Measurements from ENCODE around the gene ANKRD55. TPM values are rescaled to one million over a fixed set of nuclear protein-coding genes. Genes with fewer than 3 reads are reported as not detected.
A peak's percentile ranks its signal among the peaks of the same experiment; 100 is the strongest.
"Not testable (repeated sequence)": the region's sequence is repeated elsewhere in the genome, so short reads cannot be mapped to it uniquely, and the experiment has no call there.

The ANKRD55 gene
- total RNA-seq, 2 experiments from 2014 or later = 2.2 to 2.6 TPM

DNA sequence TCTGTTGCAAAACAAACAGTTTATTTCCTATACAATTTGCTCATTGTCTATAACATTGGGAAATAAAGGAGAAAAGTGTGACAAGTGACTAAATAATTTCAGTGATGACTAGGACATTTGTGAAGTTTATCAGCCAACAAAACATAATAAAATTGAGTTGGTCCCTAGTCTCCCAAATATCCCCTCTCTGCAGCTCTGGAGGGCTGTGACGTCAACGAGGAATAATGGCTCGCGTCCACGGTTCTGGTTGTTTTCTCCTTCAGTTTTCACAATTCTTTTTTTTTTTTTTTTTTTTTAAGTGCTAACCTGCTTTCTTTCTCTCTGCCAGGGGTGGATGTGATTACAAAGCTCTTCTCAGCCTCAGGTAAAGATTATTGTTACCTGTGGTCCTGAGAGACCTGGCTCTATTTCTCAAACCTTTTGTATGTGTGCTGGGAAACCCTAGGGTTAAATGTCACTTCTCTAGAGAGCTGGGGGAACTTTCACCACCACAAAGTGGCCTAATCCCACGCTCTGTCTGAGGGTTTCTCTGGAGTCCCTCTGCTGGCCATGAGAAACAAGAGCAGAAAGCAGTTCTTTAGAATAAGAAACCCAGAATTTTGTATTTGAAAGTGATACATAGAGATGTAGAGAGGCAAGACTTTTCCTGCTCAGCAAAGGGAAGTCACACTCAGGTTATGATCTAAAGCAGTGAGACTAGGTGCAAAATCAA is 36.2 kb upstream of the ANKRD55 start:
- ChIA-PET POLR2A (no interaction called here), CTCF (interaction anchor here (0.5 to 6.1 kb wide), 9 partner anchors 54 to 630 kb away, joined by 3 to 172 read pairs (median 6); no protein-coding TSS in a partner anchor)
- DNase-seq = peak; percentile 36
- no peak overlapping the region for H3K4me3 Mint-ChIP-seq
- intact Hi-C loops (cut with micrococcal nuclease) = no loop called here
- H3K27ac Mint-ChIP-seq = no peak overlapping the region
- H3K4me1 Mint-ChIP-seq (ENCODE audit: low read depth) = peaks cover 20% of the 10 kb centered on the region
- no peaks in the 10 kb centered on the region for H3K27me3 Mint-ChIP-seq
- H3K36me3 Mint-ChIP-seq = no peaks in the 10 kb centered on the region
- H3K9me3 Mint-ChIP-seq = no peaks in the 10 kb centered on the region

DNA sequence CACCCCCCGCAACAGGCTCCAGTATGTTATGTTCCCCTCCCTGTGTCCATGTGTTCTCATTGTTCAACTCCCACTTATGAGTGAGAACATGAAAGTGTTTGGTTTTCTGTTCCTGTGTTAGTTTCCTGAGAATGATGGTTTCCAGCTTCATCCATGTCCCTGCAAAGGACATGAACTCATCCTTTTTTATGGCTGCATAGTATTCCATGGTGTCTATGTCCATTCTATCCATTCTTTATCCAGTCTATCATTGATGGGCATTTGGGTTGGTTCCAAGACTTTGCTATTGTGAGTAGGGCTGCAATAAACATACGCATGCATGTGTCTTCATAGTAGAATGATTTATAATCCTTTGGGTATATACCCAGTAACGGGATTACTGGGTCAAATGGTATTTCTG is 35.6 kb upstream of the ANKRD55 start:
- POLR2A ChIA-PET; H3K36me3 Mint-ChIP-seq; intact Hi-C loops (cut with micrococcal nuclease); DNase-seq; H3K4me3 Mint-ChIP-seq; H3K27me3 Mint-ChIP-seq; H3K9me3 Mint-ChIP-seq; H3K27ac Mint-ChIP-seq: not testable (repeated sequence)
- CTCF ChIA-PET = interaction anchor here (2.1 to 6.1 kb wide), 4 partner anchors 211 to 569 kb away, joined by 10 to 172 read pairs (median 14); no protein-coding TSS in a partner anchor
- H3K4me1 Mint-ChIP-seq (ENCODE audit: low read depth) = peaks cover 20% of the 10 kb centered on the region

DNA sequence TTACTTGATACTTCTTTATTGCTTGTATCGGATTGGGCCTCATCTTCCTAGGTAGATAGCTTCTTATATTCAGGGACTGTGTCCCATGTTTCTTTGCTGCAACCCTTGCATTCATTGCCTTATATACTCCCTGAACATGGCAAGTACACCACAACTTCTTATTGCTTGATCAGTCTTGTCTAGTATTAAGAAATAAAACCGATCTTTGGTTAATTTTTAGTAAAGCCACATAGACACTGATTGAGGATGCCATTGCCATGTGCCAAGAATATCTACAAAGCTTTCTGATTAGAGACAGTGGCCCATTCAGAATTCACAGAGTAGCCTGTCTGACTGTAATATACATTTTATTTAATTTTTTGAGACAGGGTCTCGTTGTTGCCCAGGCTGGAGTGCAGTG is 34.7 kb upstream of the ANKRD55 start:
- Mint-ChIP-seq H3K4me1 (ENCODE audit: low read depth) (peaks cover 20% of the 10 kb centered on the region), H3K4me3 (no peak overlapping the region), H3K27ac (no peak overlapping the region), H3K36me3 (no peaks in the 10 kb centered on the region), H3K9me3 (no peaks in the 10 kb centered on the region), H3K27me3 (no peaks in the 10 kb centered on the region)
- no peak for DNase-seq
- ChIA-PET POLR2A (no interaction called here), CTCF (interaction anchor here (1.8 to 2.1 kb wide), 2 partner anchors 333 to 570 kb away, joined by 5 to 10 read pairs; no protein-coding TSS in a partner anchor)
- intact Hi-C loops (cut with micrococcal nuclease) = no loop called here

DNA sequence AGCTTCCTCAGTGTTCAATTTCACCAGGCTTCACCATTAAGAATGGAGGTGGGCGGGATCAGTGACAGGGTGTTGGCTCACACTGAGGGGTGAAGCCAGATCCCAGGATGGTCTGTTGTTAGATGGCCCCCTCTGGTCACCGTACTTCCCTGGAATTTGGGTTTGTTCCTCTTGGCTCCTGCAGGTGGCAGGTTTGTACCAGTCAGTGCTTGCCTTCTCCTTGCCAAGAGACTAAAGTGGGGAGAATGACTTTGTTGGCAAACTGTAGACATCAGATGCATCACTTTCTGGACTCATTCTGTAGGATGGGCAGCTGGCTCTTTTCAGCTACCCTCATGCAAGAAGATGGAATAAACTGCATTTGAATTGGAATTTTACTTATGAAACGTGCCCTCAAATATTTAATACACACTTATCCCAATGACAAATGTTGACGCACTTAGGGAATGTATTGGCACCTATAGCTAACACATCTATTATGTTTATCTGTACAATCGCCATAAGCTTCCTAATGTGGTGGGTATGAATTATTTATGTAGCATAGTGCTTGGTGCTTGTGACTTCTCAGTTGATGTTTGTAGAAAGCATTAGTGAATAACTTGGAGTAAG is 31.4 kb upstream of the ANKRD55 start:
- CTCF ChIA-PET = interaction anchor here (0.6 to 4.0 kb wide), 15 partner anchors 8 to 1562 kb away, joined by 3 to 47 read pairs (median 3); no protein-coding TSS in a partner anchor
- Mint-ChIP-seq H3K4me3 (no peak overlapping the region), H3K9me3 (no peaks in the 10 kb centered on the region), H3K36me3 (no peaks in the 10 kb centered on the region), H3K27ac (no peak overlapping the region), H3K27me3 (no peaks in the 10 kb centered on the region), H3K4me1 (ENCODE audit: low read depth) (peaks cover 2% of the 10 kb centered on the region)
- POLR2A ChIA-PET = no interaction called here
- intact Hi-C loops (cut with micrococcal nuclease) = no loop called here
- peak; percentile 43 for DNase-seq

DNA sequence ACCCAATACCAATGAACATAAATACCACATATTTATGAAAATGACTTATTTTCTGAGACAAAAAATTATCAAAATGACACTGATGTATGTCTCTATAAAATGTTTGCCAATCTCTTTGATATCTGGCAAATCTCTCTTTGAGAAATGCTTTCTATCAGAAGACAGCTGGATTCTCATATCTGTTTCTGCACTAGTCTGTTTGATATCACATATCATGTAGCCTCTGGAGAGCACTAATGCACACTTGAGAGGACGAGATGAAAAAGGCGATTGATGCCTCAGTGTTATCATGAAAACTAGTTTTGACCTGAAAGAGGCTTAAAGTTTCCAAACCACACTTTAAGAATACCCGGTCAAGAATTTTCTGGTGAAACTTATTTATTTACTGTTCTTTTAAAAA is 29.1 kb upstream of the ANKRD55 start:
- no peak overlapping the region for H3K4me3 Mint-ChIP-seq
- intact Hi-C loops (cut with micrococcal nuclease) = no loop called here
- no peak for DNase-seq
- no peaks in the 10 kb centered on the region for H3K9me3 Mint-ChIP-seq
- ChIA-PET CTCF (interaction anchor here (0.9 to 4.0 kb wide), 3 partner anchors 218 to 578 kb away, joined by 4 to 47 read pairs (median 4); no protein-coding TSS in a partner anchor), POLR2A (no interaction called here)
- H3K27ac Mint-ChIP-seq = no peak overlapping the region
- peaks cover 1% of the 10 kb centered on the region for H3K27me3 Mint-ChIP-seq
- no peaks in the 10 kb centered on the region for H3K4me1 Mint-ChIP-seq (ENCODE audit: low read depth)
- H3K36me3 Mint-ChIP-seq = no peaks in the 10 kb centered on the region

DNA sequence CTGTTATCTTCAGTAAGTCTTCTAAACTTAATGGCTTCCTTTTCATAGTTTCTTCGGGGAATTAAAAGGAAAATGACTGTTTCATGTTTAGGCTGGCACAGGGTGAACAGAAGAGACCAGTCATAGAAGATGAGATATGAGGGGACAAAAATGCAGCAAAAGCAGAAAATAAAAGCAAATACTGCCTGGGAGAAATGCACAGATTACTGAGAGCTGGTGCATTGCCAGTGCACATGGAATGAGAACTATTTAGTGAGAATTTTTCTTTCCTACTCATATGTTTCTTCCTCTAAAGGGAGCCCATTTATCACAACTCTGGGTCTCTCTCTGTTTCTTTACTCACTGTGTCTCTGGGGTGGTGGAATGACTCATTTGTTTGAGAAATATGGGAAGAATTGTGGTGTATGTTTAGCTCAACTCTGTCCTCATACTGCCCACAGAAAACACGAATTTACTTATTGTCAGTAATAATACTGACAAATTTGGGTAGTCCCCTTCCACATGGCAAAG is 25.9 kb upstream of the ANKRD55 start:
- CTCF ChIA-PET = interaction anchor here (0.7 to 1.1 kb wide), 4 partner anchors 114 to 583 kb away, joined by 3 to 5 read pairs (median 3); no protein-coding TSS in a partner anchor
- intact Hi-C loops (cut with micrococcal nuclease) = loop anchor here (1.0 kb wide), 1 partner anchor 70 kb away; no protein-coding TSS in a partner anchor
- Mint-ChIP-seq H3K4me3 (no peak overlapping the region), H3K9me3 (no peaks in the 10 kb centered on the region), H3K27me3 (peaks cover 3% of the 10 kb centered on the region), H3K36me3 (no peaks in the 10 kb centered on the region), H3K27ac (peak overlapping the region; percentile 1), H3K4me1 (ENCODE audit: low read depth) (no peaks in the 10 kb centered on the region)
- POLR2A ChIA-PET = interaction anchor here (0.9 to 1.0 kb wide), 2 partner anchors 69 to 103 kb away, joined by 3 read pairs; no protein-coding TSS in a partner anchor
- DNase-seq = no peak

DNA sequence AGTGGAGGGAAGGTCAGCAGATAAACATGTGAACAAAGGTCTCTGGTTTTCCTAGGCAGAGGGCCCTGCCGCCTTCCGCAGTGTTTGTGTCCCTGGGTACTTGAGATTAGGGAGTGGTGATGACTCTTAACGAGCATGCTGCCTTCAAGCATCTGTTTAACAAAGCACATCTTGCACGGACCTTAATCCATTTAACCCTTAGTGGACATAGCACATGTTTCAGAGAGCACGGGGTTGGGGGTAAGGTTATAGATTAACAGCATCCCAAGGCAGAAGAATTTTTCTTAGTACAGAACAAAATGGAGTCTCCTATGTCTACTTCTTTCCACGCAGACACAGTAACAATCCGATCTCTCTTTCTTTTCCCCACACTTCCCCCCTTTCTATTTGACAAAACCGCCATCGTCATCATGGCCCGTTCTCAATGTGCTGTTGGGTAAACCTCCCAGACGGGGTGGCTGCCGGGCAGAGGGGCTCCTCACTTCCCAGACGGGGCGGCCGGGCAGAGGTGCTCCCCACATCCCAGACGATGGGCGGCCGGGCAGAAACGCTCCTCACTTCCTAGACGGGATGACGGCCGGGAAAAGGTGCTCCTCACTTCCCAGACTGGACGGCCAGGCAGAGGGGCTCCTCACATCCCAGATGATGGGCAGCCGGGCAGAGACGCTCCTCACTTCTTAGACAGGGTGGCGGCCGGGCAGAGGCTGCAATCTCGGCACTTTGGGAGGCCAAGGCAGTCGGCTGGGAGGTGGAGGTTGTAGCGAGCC is 24.8 kb upstream of the ANKRD55 start:
- DNase-seq; H3K27me3 Mint-ChIP-seq; intact Hi-C loops (cut with micrococcal nuclease); H3K4me3 Mint-ChIP-seq; H3K9me3 Mint-ChIP-seq; H3K4me1 Mint-ChIP-seq (ENCODE audit: low read depth); H3K27ac Mint-ChIP-seq; CTCF ChIA-PET; H3K36me3 Mint-ChIP-seq: not testable (repeated sequence)
- POLR2A ChIA-PET = interaction anchor here (0.9 kb wide), 1 partner anchor 70 kb away, joined by 3 read pairs; no protein-coding TSS in a partner anchor

DNA sequence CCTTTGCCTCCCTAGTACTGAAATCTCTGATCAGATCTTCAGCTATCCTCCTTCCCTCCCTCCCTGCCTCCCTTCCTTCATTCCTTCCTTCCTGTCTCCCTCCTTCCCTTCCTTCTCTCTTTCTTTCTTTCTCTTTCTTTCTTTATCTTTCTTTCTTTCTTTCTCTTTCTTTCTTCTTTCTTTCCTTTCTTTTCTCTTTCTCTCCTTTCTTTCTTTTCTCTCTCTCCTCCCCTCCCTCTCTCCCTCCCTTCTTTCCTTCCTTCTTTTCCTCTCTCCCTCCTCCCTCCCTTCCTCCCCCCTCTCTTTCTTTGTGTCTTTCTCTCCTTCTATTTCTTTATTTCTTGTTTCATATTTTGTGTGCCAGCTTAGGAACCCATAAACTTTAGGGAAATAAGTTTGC is 23.9 kb upstream of the ANKRD55 start:
- intact Hi-C loops (cut with micrococcal nuclease) = no loop called here
- no peak overlapping the region for H3K27ac Mint-ChIP-seq
- CTCF ChIA-PET = no interaction called here
- no peaks in the 10 kb centered on the region for H3K36me3 Mint-ChIP-seq
- POLR2A ChIA-PET = no interaction called here
- H3K4me3 Mint-ChIP-seq = no peak overlapping the region
- no peak for DNase-seq
- no peaks in the 10 kb centered on the region for H3K9me3 Mint-ChIP-seq
- no peaks in the 10 kb centered on the region for H3K4me1 Mint-ChIP-seq (ENCODE audit: low read depth)
- H3K27me3 Mint-ChIP-seq = peaks cover 3% of the 10 kb centered on the region

DNA sequence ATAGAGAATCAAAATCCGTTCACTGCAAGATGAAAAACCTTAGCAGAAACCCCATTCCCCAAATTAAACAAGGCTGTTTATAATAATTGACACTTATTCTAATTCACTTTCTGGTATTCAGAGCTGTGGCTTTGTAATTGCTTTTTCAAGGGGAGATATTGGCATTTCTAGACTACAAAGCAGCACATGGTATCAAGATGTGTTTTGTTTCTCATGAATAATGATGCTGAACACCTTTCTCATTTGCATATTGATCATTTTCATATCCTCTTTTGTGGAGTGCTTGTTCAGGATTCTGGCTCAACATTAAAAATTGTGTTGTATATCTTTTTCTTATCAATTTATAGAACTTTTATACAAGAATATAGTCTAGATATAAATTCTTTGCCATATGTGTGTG is 22.4 kb upstream of the ANKRD55 start:
- CTCF ChIA-PET = no interaction called here
- no peak overlapping the region for H3K4me3 Mint-ChIP-seq
- no peaks in the 10 kb centered on the region for H3K36me3 Mint-ChIP-seq
- DNase-seq = no peak
- intact Hi-C loops (cut with micrococcal nuclease) = no loop called here
- H3K27ac Mint-ChIP-seq = no peak overlapping the region
- no peaks in the 10 kb centered on the region for H3K4me1 Mint-ChIP-seq (ENCODE audit: low read depth)
- H3K27me3 Mint-ChIP-seq = peaks cover 3% of the 10 kb centered on the region
- POLR2A ChIA-PET = no interaction called here
- no peaks in the 10 kb centered on the region for H3K9me3 Mint-ChIP-seq

DNA sequence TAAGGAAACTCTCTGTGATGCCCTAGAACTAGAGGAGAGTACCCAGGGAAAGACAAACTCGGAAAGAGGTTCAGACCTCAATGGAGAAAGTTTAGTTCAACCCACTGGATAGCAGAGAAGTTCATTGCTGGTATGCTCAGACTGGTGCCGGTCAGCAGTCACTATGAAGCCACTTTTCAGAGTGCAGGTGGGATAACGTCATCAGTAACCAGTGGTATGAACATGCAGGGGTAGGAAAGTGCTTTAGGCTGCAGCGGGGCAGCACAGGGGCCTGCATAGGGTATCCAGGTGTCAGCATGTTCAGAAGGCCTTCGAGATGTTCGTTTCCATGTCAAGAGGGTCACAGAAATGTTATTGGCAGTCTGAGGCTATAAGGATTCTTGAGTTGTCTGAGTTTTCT is 20.8 kb upstream of the ANKRD55 start:
- intact Hi-C loops (cut with micrococcal nuclease) = no loop called here
- H3K36me3 Mint-ChIP-seq = no peaks in the 10 kb centered on the region
- no peak overlapping the region for H3K27ac Mint-ChIP-seq
- no peak overlapping the region for H3K4me3 Mint-ChIP-seq
- H3K9me3 Mint-ChIP-seq = peaks cover 3% of the 10 kb centered on the region
- H3K27me3 Mint-ChIP-seq = peaks cover 3% of the 10 kb centered on the region
- ChIA-PET POLR2A (no interaction called here), CTCF (no interaction called here)
- H3K4me1 Mint-ChIP-seq (ENCODE audit: low read depth) = no peaks in the 10 kb centered on the region
- no peak for DNase-seq

DNA sequence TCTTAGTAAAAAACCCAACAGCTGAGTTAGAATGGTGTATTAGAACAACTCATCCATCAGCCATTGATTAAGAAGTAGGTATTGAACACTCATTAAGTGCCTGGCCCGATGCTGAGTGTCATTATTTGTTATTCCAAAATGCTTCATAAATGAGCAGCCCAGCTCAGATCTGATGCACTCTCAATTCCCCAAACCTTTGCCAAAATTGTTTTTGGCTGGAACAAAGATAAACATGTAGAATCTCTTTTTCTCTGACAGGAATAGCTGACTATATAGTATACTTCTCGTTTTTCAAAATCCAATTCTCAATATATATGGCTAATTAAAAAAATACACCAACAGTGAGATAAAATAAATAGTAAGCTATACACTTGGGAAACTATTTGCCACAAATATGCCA is 20.0 kb upstream of the ANKRD55 start:
- ChIA-PET CTCF (interaction anchor here (1.0 kb wide), 1 partner anchor 11 kb away, joined by 3 read pairs; no protein-coding TSS in a partner anchor), POLR2A (no interaction called here)
- H3K9me3 Mint-ChIP-seq = peaks cover 5% of the 10 kb centered on the region
- H3K27me3 Mint-ChIP-seq = peaks cover 3% of the 10 kb centered on the region
- intact Hi-C loops (cut with micrococcal nuclease) = no loop called here
- no peak overlapping the region for H3K4me3 Mint-ChIP-seq
- H3K4me1 Mint-ChIP-seq (ENCODE audit: low read depth) = no peaks in the 10 kb centered on the region
- H3K36me3 Mint-ChIP-seq = no peaks in the 10 kb centered on the region
- no peak for DNase-seq
- no peak overlapping the region for H3K27ac Mint-ChIP-seq

Data from activated CD4-positive, alpha-beta memory T cell treated with anti-CD3 and anti-CD28 coated beads for 36 hours (primary cell).